ENCODE results near the gene FBXO31.

DNA sequence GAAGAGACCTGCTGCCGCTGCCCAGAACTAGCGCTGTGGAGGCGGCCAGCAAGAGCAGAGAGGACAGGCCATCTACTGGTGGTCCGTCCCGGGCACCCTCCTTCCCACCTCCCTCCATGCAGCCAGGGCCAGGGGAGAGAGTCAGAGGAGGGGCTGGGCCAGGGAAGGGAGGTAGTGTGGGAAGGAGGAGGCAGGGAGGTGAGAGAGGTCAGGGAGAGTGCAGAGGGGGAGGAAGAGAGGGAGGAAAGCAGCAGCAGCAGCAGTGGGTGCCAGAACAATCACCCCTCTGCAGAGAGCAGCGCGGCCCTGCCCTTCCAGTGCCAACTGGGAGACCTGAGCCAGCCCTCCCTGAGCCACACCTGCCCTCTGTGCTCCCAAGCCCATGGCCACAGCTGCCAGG is 73.0 kb downstream of the FBXO31 start:
- TF ChIP-seq CTCF (IDR thresholded peaks at IDR 0.05) (no peak), EP300 (IDR thresholded peaks at IDR 0.05) (no peak), POLR2A (IDR thresholded peaks at IDR 0.05) (no peak)
